Thyroid gland (tissue), 4 donors: ENCODE measurements around the gene TAB3.

Experiments used
- POLR2A ChIP-seq, 2 donors: fragments of 450-650 bp; IDR thresholded peaks; one replicate each; pipeline ENCODE4 v1.6.1; 2017; ENCODE audit warnings: antibody characterized with exemption in 2 of 2, mild to moderate bottlenecking in 2 of 2, moderate library complexity in 1 of 2
- TF ChIP-seq, protein P1 (sequence below), 6 experiments: fragments of 200-600 bp in 3 of 6; fragments of 450-650 bp in 3 of 6; sonication (generic) in 3 of 6; IDR thresholded peaks; one replicate each; pipeline ENCODE4 v1.5.1; 2016 to 2019; ENCODE audit warnings: antibody characterized with exemption in 6 of 6, mild to moderate bottlenecking in 2 of 6, inconsistent platforms in 1 of 6, moderate library complexity in 1 of 6

DNA sequence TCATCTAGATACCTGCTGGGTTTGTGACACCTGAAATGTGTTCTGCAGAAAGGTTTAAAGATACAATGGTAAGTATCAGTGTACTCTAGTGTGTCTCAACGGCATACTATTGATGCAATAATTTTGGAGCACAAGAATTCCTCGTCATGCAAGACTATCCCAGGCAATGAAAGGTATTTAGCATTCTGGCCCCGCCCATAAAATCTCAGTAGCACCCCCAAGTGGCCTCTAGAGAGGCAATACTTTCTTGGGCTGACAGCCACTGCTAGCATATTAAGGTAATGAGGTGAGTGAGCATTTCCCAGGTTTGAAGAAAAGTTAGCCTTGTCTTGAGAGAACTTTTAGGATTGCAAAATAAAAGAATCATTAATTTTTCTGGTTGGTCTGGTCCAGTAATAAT, 24.0 kb downstream of the TAB3 start:
- TF ChIP-seq, protein P1, sequence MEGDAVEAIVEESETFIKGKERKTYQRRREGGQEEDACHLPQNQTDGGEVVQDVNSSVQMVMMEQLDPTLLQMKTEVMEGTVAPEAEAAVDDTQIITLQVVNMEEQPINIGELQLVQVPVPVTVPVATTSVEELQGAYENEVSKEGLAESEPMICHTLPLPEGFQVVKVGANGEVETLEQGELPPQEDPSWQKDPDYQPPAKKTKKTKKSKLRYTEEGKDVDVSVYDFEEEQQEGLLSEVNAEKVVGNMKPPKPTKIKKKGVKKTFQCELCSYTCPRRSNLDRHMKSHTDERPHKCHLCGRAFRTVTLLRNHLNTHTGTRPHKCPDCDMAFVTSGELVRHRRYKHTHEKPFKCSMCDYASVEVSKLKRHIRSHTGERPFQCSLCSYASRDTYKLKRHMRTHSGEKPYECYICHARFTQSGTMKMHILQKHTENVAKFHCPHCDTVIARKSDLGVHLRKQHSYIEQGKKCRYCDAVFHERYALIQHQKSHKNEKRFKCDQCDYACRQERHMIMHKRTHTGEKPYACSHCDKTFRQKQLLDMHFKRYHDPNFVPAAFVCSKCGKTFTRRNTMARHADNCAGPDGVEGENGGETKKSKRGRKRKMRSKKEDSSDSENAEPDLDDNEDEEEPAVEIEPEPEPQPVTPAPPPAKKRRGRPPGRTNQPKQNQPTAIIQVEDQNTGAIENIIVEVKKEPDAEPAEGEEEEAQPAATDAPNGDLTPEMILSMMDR (IDR thresholded peaks at IDR 0.05): peak in 2 of 6 experiments; percentile 20 to 25
- no peak for TF ChIP-seq POLR2A (IDR thresholded peaks at IDR 0.05)
